CD14-positive monocyte (primary cell): ENCODE data around the gene TBCC. TPM values are rescaled to one million over a fixed set of nuclear protein-coding genes. Genes with fewer than 3 reads are reported as not detected.

ENCODE experiments used
- DNase-seq, 3 donors: peaks; one replicate each; pipeline ENCODE4 v3.0.0-alpha.2; 2011 to 2022
- H2AFZ ChIP-seq: 2 replicates; pipeline ENCODE4 v1.6.0; 2012; ENCODE audit warnings: mild to moderate bottlenecking, low read depth, low read length, inconsistent platforms; ENCODE audit not compliant: insufficient read depth, poor library complexity, severe bottlenecking
- H3K27ac ChIP-seq, 2 donors: 1 replicate in 1 of 2; 2 replicates in 1 of 2; pipeline ENCODE4 v1.5.1; 2012 to 2013; ENCODE audit warnings: low read length in 2 of 2, control low read depth in 1 of 2, inconsistent platforms in 1 of 2, low read depth in 1 of 2, mild to moderate bottlenecking in 1 of 2
- H3K27me3 ChIP-seq, 2 donors: one replicate each; pipeline versions ENCODE4 v1.6.0 to v1.6.1; 2011 to 2013; ENCODE audit warnings: low read length in 2 of 2; ENCODE audit not compliant: control insufficient read depth in 2 of 2, insufficient read depth in 2 of 2
- H3K36me3 ChIP-seq, 2 donors: replicated peaks in 1 of 2; 1 replicate in 1 of 2; 2 replicates in 1 of 2; pipeline versions ENCODE4 v1.5.1 to v1.6.1; 2012 to 2013; ENCODE audit warnings: low read length in 2 of 2, control low read depth in 1 of 2, inconsistent platforms in 1 of 2, mild to moderate bottlenecking in 1 of 2; ENCODE audit not compliant: insufficient read depth in 2 of 2, control insufficient read depth in 1 of 2
- H3K4me1 ChIP-seq, 2 donors: 1 replicate in 1 of 2; 2 replicates in 1 of 2; pipeline versions ENCODE4 v1.5.1 to v1.6.1; 2012 to 2013; ENCODE audit warnings: low read length in 2 of 2, control low read depth in 1 of 2, inconsistent platforms in 1 of 2, mild to moderate bottlenecking in 1 of 2, moderate library complexity in 1 of 2; ENCODE audit not compliant: insufficient read depth in 2 of 2, control insufficient read depth in 1 of 2
- H3K4me2 ChIP-seq: replicated peaks from 2 replicates; pipeline ENCODE3; 2012; ENCODE audit warnings: low read length, moderate library complexity, mild to moderate bottlenecking; ENCODE audit not compliant: poor library complexity, severe bottlenecking; ENCODE audit errors: extremely low read depth
- H3K4me3 ChIP-seq, 3 experiments: fragments of 200-600 bp in 1 of 3; sonication (generic) in 1 of 3; replicated peaks in 1 of 3; 1 replicate in 2 of 3; 2 replicates in 1 of 3; pipeline ENCODE4 v1.5.1; 2011 to 2013; ENCODE audit warnings: low read length in 3 of 3, mild to moderate bottlenecking in 3 of 3, control low read depth in 2 of 3, low read depth in 2 of 3, inconsistent platforms in 1 of 3, moderate library complexity in 1 of 3
- H3K79me2 ChIP-seq: 2 replicates; pipeline ENCODE4 v1.6.0; 2012; ENCODE audit warnings: mild to moderate bottlenecking, control low read depth, inconsistent platforms, low read length, moderate library complexity; ENCODE audit not compliant: insufficient read depth
- H3K9ac ChIP-seq: 2 replicates; pipeline ENCODE4 v1.6.0; 2017; ENCODE audit warnings: low read length, mild to moderate bottlenecking; ENCODE audit not compliant: insufficient read depth, poor library complexity, severe bottlenecking
- H3K9me3 ChIP-seq, 2 donors: replicated peaks in 1 of 2; 1 replicate in 1 of 2; 2 replicates in 1 of 2; pipeline versions ENCODE4 v1.5.1 to v1.6.1; 2012 to 2013; ENCODE audit warnings: low read length in 2 of 2, control low read depth in 1 of 2; ENCODE audit not compliant: control insufficient read depth in 1 of 2, insufficient read depth in 1 of 2
- H4K20me1 ChIP-seq: 2 replicates; pipeline ENCODE4 v1.6.0; 2012; ENCODE audit warnings: mild to moderate bottlenecking, low read length, control low read depth, moderate library complexity; ENCODE audit not compliant: insufficient read depth
- H3K27ac Mint-ChIP-seq, 7 donors: one replicate each; pipeline ENCODE4 v1.8.0; 2020; ENCODE audit warnings: mild to moderate bottlenecking in 7 of 7, mixed read lengths in 7 of 7, moderate library complexity in 6 of 7, inconsistent platforms in 2 of 7
- H3K27me3 Mint-ChIP-seq, 3 donors: one replicate each; pipeline ENCODE4 v1.8.0; 2021 to 2022; ENCODE audit warnings: low read depth in 3 of 3, mild to moderate bottlenecking in 3 of 3, mixed read lengths in 3 of 3, moderate library complexity in 3 of 3, inconsistent platforms in 1 of 3
- H3K36me3 Mint-ChIP-seq, 2 donors: one replicate each; pipeline ENCODE4 v1.8.0; 2020; ENCODE audit warnings: mixed read lengths in 2 of 2, inconsistent platforms in 1 of 2, mild to moderate bottlenecking in 1 of 2
- H3K4me1 Mint-ChIP-seq: one replicate; pipeline ENCODE4 v1.8.0; 2020; ENCODE audit warnings: mild to moderate bottlenecking, mixed read lengths
- H3K4me3 Mint-ChIP-seq, 2 donors: one replicate each; pipeline ENCODE4 v1.8.0; 2020; ENCODE audit warnings: mild to moderate bottlenecking in 2 of 2, mixed read lengths in 2 of 2, moderate library complexity in 1 of 2
- H3K9me3 Mint-ChIP-seq, 7 donors: one replicate each; pipeline ENCODE4 v1.8.0; 2020 to 2022; ENCODE audit warnings: mixed read lengths in 7 of 7, mild to moderate bottlenecking in 6 of 7, moderate library complexity in 6 of 7, inconsistent platforms in 2 of 7
- WGBS: methylation state at CpG from one replicate; pipeline ENCODE4 v1.1.5; 2013; ENCODE audit warnings: missing lambda C conversion rate; ENCODE audit not compliant: insufficient coverage; 5-methylcytosine and 5-hydroxymethylcytosine counted together
- intact Hi-C, 2 donors: fragments of 100-400 bp; cut with micrococcal nuclease; formaldehyde crosslinking; loops; one replicate each; pipeline versions ENCODE4 v1.15.0 to v1.15.1; 2023
- polyA plus RNA-seq, 3 donors: library from polyadenylated mRNA; depleted of rRNA in 1 of 3; unstranded in 2 of 3; stranded (reverse) in 1 of 3; fragments of 300-500 nt in 2 of 3; fragments of >200 nt in 1 of 3; fragmentation: Illumina TruSeq in 2 of 3; gene quantifications; 1 replicate in 2 of 3; 2 replicates in 1 of 3; pipeline ENCODE4 v1.2.3, GENCODE V29; 2012 to 2021
- TF ChIP-seq, protein P1 (sequence below): fragments of 200-600 bp; IDR thresholded peaks from one replicate; pipeline ENCODE4 v1.8.0; 2022; ENCODE audit warnings: antibody characterized with exemption, mild to moderate bottlenecking

Gene TBCC
- polyA plus RNA-seq, 3 donors = 19.3 to 31.3 (median 30.7) TPM

DNA sequence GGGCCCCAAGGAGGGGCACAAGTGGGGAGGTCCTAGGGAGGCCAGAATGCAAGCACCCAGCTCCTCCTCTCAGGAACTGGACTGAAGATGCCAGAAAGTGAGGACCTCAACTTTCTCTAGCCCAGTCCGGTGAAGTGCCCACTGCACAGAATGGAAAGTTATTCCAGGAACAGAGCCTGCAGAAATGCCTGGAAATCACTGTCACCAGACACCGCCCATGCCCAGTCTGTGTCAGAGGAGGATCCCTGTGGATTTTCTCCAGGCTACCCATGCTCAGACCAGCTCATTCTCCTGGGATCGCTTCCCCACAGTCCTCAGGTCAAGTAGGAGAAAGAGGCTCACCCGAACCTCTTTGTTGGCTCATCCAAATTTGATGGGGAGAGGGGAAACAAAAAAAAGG, 30.0 kb downstream of the TBCC start:
- H3K4me3 Mint-ChIP-seq = no peak overlapping the region
- peaks cover 2 to 5% (median 2%) of the 10 kb centered on the region in 3 donors for H3K27me3 Mint-ChIP-seq
- H2AFZ ChIP-seq = no peak overlapping the region
- no peaks in the 10 kb centered on the region for H3K4me1 ChIP-seq
- no peak overlapping the region for H3K9ac ChIP-seq
- no peak for DNase-seq
- H3K27ac ChIP-seq = no peak overlapping the region
- no peak overlapping the region for H3K27ac Mint-ChIP-seq
- no peaks in the 10 kb centered on the region for H3K36me3 Mint-ChIP-seq
- no peak overlapping the region for H3K4me2 ChIP-seq
- peaks cover 6 to 9% of the 10 kb centered on the region in 2 donors for H3K9me3 ChIP-seq
- H4K20me1 ChIP-seq = no peaks in the 10 kb centered on the region
- no peaks in the 10 kb centered on the region for H3K79me2 ChIP-seq
- 100% methylated on average over 2 of the region's 4 CpGs for WGBS
- TF ChIP-seq, protein P1, sequence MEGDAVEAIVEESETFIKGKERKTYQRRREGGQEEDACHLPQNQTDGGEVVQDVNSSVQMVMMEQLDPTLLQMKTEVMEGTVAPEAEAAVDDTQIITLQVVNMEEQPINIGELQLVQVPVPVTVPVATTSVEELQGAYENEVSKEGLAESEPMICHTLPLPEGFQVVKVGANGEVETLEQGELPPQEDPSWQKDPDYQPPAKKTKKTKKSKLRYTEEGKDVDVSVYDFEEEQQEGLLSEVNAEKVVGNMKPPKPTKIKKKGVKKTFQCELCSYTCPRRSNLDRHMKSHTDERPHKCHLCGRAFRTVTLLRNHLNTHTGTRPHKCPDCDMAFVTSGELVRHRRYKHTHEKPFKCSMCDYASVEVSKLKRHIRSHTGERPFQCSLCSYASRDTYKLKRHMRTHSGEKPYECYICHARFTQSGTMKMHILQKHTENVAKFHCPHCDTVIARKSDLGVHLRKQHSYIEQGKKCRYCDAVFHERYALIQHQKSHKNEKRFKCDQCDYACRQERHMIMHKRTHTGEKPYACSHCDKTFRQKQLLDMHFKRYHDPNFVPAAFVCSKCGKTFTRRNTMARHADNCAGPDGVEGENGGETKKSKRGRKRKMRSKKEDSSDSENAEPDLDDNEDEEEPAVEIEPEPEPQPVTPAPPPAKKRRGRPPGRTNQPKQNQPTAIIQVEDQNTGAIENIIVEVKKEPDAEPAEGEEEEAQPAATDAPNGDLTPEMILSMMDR = no peak
- H3K4me3 ChIP-seq = no peak overlapping the region
- no peaks in the 10 kb centered on the region for H3K27me3 ChIP-seq
- H3K4me1 Mint-ChIP-seq = no peaks in the 10 kb centered on the region
- H3K36me3 ChIP-seq = no peaks in the 10 kb centered on the region
- peaks cover 6 to 16% (median 7%) of the 10 kb centered on the region in 7 donors for H3K9me3 Mint-ChIP-seq
- intact Hi-C loops = no loop called here

DNA sequence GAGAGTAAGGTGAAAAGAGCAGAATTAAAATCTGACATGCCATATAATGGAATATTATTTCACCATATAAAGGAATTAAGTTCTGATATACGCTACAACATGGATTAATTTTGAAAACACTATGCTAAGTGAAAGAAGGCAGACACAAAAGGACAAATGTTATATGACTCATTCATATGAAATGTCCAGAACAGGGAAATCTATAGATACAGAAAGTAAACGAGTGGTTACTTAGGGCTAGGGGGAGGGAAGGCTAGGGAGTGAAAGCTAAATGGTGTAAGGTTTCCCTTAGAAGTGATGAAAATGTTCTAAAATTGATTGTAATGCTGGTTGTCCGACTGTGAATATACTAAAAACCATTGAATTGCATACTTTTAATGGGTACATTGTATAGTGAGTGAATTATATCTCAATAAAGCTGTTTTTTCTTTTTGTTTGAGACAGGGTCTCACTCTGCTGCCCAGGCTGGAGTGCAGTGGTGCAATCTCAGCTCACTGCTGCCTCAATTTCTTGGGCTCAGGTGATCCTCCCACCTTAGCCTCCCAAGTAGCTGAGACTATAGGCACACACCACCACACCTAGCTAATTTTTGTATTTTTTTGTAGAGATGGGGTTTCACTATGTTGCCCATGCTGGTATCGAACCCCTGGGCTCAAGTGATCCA, 31.7 kb downstream of the TBCC start:
- no peak for DNase-seq
- no CpG with 5 or more reads among the region's 4 CpGs for WGBS
- Mint-ChIP-seq H3K4me3 (no peak overlapping the region), H3K9me3 (peaks cover 6 to 16% (median 7%) of the 10 kb centered on the region in 7 donors), H3K36me3 (no peaks in the 10 kb centered on the region), H3K4me1 (no peaks in the 10 kb centered on the region), H3K27me3 (peaks cover 2% of the 10 kb centered on the region in 3 donors), H3K27ac (no peak overlapping the region)
- intact Hi-C loops = no loop called here
- no peaks in the 10 kb centered on the region for H3K4me1 ChIP-seq
- H2AFZ ChIP-seq = no peak overlapping the region
- no peak overlapping the region for H3K9ac ChIP-seq
- TF ChIP-seq, protein P1 = no peak
- H3K4me3 ChIP-seq = no peak overlapping the region
- no peak overlapping the region for H3K27ac ChIP-seq
- H3K27me3 ChIP-seq = no peaks in the 10 kb centered on the region
- H4K20me1 ChIP-seq = no peaks in the 10 kb centered on the region
- H3K79me2 ChIP-seq = no peaks in the 10 kb centered on the region
- no peak overlapping the region for H3K4me2 ChIP-seq
- H3K36me3 ChIP-seq = no peaks in the 10 kb centered on the region
- H3K9me3 ChIP-seq = peaks cover 6 to 9% of the 10 kb centered on the region in 2 donors
